Endothelial cell of umbilical vein (primary cell): Measurements from ENCODE around the gene LPP. TPM values are rescaled to one million over a fixed set of nuclear protein-coding genes. Genes with fewer than 3 reads are reported as not detected.

Source experiments
- BruUV-seq: library from RNA; stranded (reverse); fragments of 400-500 nt; replicated peaks from 2 replicates; lab custom pipeline; 2021; lab: Mats Ljungman, UMichigan
- CTCF ChIA-PET: fragments of 300-600, 350-600 bp; sonication (Branson Sonifier 250); formaldehyde crosslinking; loops from one replicate; lab custom pipeline; 2021; ENCODE audit warnings: antibody characterized with exemption, inconsistent platforms; lab: Charles Lee
- POLR2A ChIA-PET: fragments of 300-600, 350-600 bp; sonication (Branson Sonifier 250); formaldehyde crosslinking; loops from one replicate; lab custom pipeline; 2021; ENCODE audit warnings: antibody characterized with exemption, inconsistent platforms; lab: Charles Lee
- DNase-seq: peaks from one replicate; pipeline ENCODE4 v3.0.0-alpha.2; 2011; ENCODE audit warnings: low read depth, low spot score
- FAIRE-seq: peaks from 2 replicates; lab custom pipeline; 2011; peaks lifted over from hg19 to GRCh38; lab: Jason Lieb, UNC
- H2AFZ ChIP-seq: 2 replicates; pipeline ENCODE4 v1.6.0; 2012; ENCODE audit warnings: low read depth, low read length, control low read depth, inconsistent platforms
- H3K27ac ChIP-seq: 2 replicates; pipeline ENCODE4 v1.5.1; 2011; ENCODE audit warnings: low read depth, mild to moderate bottlenecking, control low read depth, low read length, moderate library complexity; ENCODE audit not compliant: insufficient read depth
- H3K27me3 ChIP-seq, 2 experiments: 2 replicates each; pipeline versions ENCODE4 v1.6.0 to v1.6.1; 2011; ENCODE audit warnings: low read length in 2 of 2, mixed read lengths in 1 of 2; ENCODE audit not compliant: control insufficient read depth in 2 of 2, insufficient read depth in 2 of 2
- H3K36me3 ChIP-seq, 2 experiments: 2 replicates in 1 of 2; 3 replicates in 1 of 2; pipeline ENCODE4 v1.5.1; 2011; ENCODE audit warnings: low read length in 2 of 2, mild to moderate bottlenecking in 1 of 2, moderate library complexity in 1 of 2; ENCODE audit not compliant: control insufficient read depth in 2 of 2, insufficient read depth in 2 of 2; ENCODE audit errors: extremely low read depth in 1 of 2
- H3K4me1 ChIP-seq: 3 replicates; pipeline ENCODE4 v1.5.1; 2011; ENCODE audit warnings: mild to moderate bottlenecking, low read length; ENCODE audit not compliant: control insufficient read depth, insufficient read depth; ENCODE audit errors: extremely low read depth
- H3K4me2 ChIP-seq: 2 replicates; pipeline ENCODE4 v1.6.1; 2011; ENCODE audit warnings: low read length, control low read depth, mixed read lengths; ENCODE audit not compliant: insufficient read depth
- H3K4me3 ChIP-seq, 3 experiments: fragments of 200-600 bp in 1 of 3; sonication (generic), shearing (Covaris generic) in 1 of 3; replicated peaks in 1 of 3; 2 replicates each; pipeline ENCODE4 v1.5.1; 2011 to 2016; ENCODE audit warnings: control low read depth in 3 of 3, low read length in 3 of 3, mild to moderate bottlenecking in 2 of 3, inconsistent platforms in 1 of 3, low read depth in 1 of 3, moderate library complexity in 1 of 3; ENCODE audit not compliant: insufficient read depth in 1 of 3
- H3K79me2 ChIP-seq: 2 replicates; pipeline ENCODE4 v1.6.0; 2012; ENCODE audit warnings: low read length, inconsistent platforms; ENCODE audit not compliant: control insufficient read depth, insufficient read depth
- H3K9ac ChIP-seq: replicated peaks from 2 replicates; pipeline ENCODE3; 2011; ENCODE audit warnings: low read length, control low read depth; ENCODE audit not compliant: insufficient read depth; ENCODE audit errors: extremely low read depth
- H3K9me1 ChIP-seq: replicated peaks from 3 replicates; pipeline ENCODE4 v1.6.0; 2011; ENCODE audit warnings: mild to moderate bottlenecking, low read length; ENCODE audit not compliant: control insufficient read depth, insufficient read depth; ENCODE audit errors: extremely low read depth
- H3K9me3 ChIP-seq: replicated peaks from 2 replicates; pipeline ENCODE4 v1.5.1; 2012; ENCODE audit warnings: low read length, inconsistent platforms; ENCODE audit not compliant: control insufficient read depth, insufficient read depth
- H4K20me1 ChIP-seq: replicated peaks from 2 replicates; pipeline ENCODE3; 2011; ENCODE audit warnings: mild to moderate bottlenecking, low read length; ENCODE audit not compliant: control insufficient read depth, insufficient read depth; ENCODE audit errors: extremely low read depth
- CTCF ChIP-seq, 2 donors: IDR thresholded peaks; 1 replicate in 1 of 2; 2 replicates in 1 of 2; pipeline ENCODE4 v1.5.1; 2011; ENCODE audit warnings: low read length in 2 of 2, mild to moderate bottlenecking in 2 of 2, moderate library complexity in 2 of 2, control low read depth in 1 of 2, inconsistent platforms in 1 of 2, low read depth in 1 of 2; ENCODE audit not compliant: insufficient read depth in 1 of 2; ENCODE audit errors: extremely low read depth in 1 of 2
- EZH2 ChIP-seq: IDR thresholded peaks from 2 replicates; pipeline ENCODE4 v1.6.1; 2012; ENCODE audit warnings: borderline replicate concordance, low read depth, mild to moderate bottlenecking, moderate library complexity, low read length, inconsistent platforms; ENCODE audit not compliant: severe bottlenecking
- FOS ChIP-seq: IDR thresholded peaks from 2 replicates; pipeline ENCODE4 v1.6.1; 2011; ENCODE audit warnings: mild to moderate bottlenecking, low read length, moderate library complexity, borderline replicate concordance; ENCODE audit not compliant: insufficient read depth
- GATA2 ChIP-seq: IDR thresholded peaks from 2 replicates; pipeline ENCODE4 v1.7.0; 2011; ENCODE audit warnings: low read depth, mild to moderate bottlenecking, moderate library complexity, mixed read lengths, low read length; ENCODE audit not compliant: insufficient read length, insufficient read depth
- JUN ChIP-seq: IDR thresholded peaks from 2 replicates; pipeline ENCODE4 v1.6.1; 2011; ENCODE audit warnings: borderline replicate concordance, low read depth; ENCODE audit not compliant: insufficient read length, insufficient read depth
- MAX ChIP-seq: IDR thresholded peaks from 2 replicates; pipeline ENCODE4 v1.6.1; 2011; ENCODE audit not compliant: insufficient read depth, insufficient read length
- MYC ChIP-seq: IDR thresholded peaks from one replicate; pipeline ENCODE4 v1.6.1; 2011; ENCODE audit warnings: mild to moderate bottlenecking, low read depth, low read length
- POLR2A ChIP-seq: IDR thresholded peaks from 2 replicates; pipeline ENCODE4 v1.6.1; 2012; ENCODE audit warnings: low read depth, mild to moderate bottlenecking, control low read depth, low read length
- POLR2AphosphoS5 ChIP-seq: IDR thresholded peaks from 2 replicates; pipeline ENCODE4 v1.6.1; 2012; ENCODE audit warnings: low read depth, mild to moderate bottlenecking, control low read depth, low read length, moderate library complexity; ENCODE audit not compliant: insufficient read depth
- dilution Hi-C: fragments of 300-500 bp; cut with MboI; formaldehyde crosslinking; loops from one replicate; pipeline ENCODE4 v1.15.0; 2019; ENCODE audit warnings: low sequenced_read_pairs; ENCODE audit not compliant: extremely low pct_ligation_motif_present
- intact Hi-C: fragments of 100-400 bp; cut with micrococcal nuclease; formaldehyde crosslinking; loops from one replicate; pipeline ENCODE4 v1.10.0; 2022
- polyA plus RNA-seq, 4 experiments: library from polyadenylated mRNA; depleted of rRNA in 3 of 4; stranded (reverse) in 3 of 4; unstranded in 1 of 4; fragments of >200 nt; gene quantifications; 2 replicates each; pipeline versions ENCODE4 v1.2.1 to v1.2.3, GENCODE V29; 2011 to 2012; ENCODE audit warnings: missing spikeins in 1 of 4
- total RNA-seq: library from RNA; stranded (reverse); gene quantifications from 2 replicates; pipeline ENCODE4 v1.2.3, GENCODE V29; 2021

LPP gene
- total and polyA plus RNA-seq, 2 donors (not counting 3 experiments of a cell fraction or from before 2014, with no cell fraction given) = 16.9 to 153 TPM

- intact Hi-C loops (no loop called here), dilution Hi-C loops (no loop called here)
- no peaks in the 10 kb centered on the region for H4K20me1 ChIP-seq
- H3K4me2 ChIP-seq = no peak overlapping the region
- no peak overlapping the region for H2AFZ ChIP-seq
- H3K9me1 ChIP-seq = no peaks in the 10 kb centered on the region
- no peaks in the 10 kb centered on the region for H3K36me3 ChIP-seq
- H3K79me2 ChIP-seq = no peaks in the 10 kb centered on the region
- TF ChIP-seq POLR2AphosphoS5 (no peak), MYC (no peak), EZH2 (no peak), FOS (no peak), POLR2A (no peak), MAX (no peak)
- DNase-seq (no peak), FAIRE-seq (no peak)
- H3K4me3 ChIP-seq = no peak overlapping the region
- BruUV-seq = no TSS peak
- H3K9ac ChIP-seq = no peak overlapping the region
- H3K4me1 ChIP-seq = no peaks in the 10 kb centered on the region
- ChIA-PET CTCF (no interaction called here), POLR2A (no interaction called here)
- H3K9me3 ChIP-seq = no peaks in the 10 kb centered on the region
- no peaks in the 10 kb centered on the region for H3K27me3 ChIP-seq
- no peak overlapping the region for H3K27ac ChIP-seq
These were observed 413.7 kb downstream of the LPP start for GRCh38 chr3:188567478-188568195.

- no peak overlapping the region for H3K27ac ChIP-seq
- H2AFZ ChIP-seq = no peak overlapping the region
- H3K27me3 ChIP-seq = no peaks in the 10 kb centered on the region
- intact Hi-C loops = no loop called here
- ChIA-PET CTCF (no interaction called here), POLR2A (no interaction called here)
- H3K79me2 ChIP-seq = no peaks in the 10 kb centered on the region
- TF ChIP-seq EZH2 (no peak), MYC (no peak), CTCF (IDR thresholded peaks at IDR 0.05; ENCODE audit: extremely low read depth in 1 of 2, insufficient read depth in 1 of 2, low read depth in 1 of 2, low read length in 2 of 2) (no peak), MAX (no peak), POLR2AphosphoS5 (no peak), FOS (no peak), GATA2 (no peak), JUN (no peak), POLR2A (no peak)
- dilution Hi-C loops = no loop called here
- no peak overlapping the region for H3K9ac ChIP-seq
- H3K9me1 ChIP-seq = no peaks in the 10 kb centered on the region
- BruUV-seq = no TSS peak
- DNase-seq (no peak), FAIRE-seq (no peak)
- H3K4me2 ChIP-seq = no peak overlapping the region
- no peaks in the 10 kb centered on the region for H3K9me3 ChIP-seq
- no peak overlapping the region for H3K4me3 ChIP-seq
- no peaks in the 10 kb centered on the region for H3K4me1 ChIP-seq
- no peaks in the 10 kb centered on the region for H4K20me1 ChIP-seq
- H3K36me3 ChIP-seq = no peaks in the 10 kb centered on the region
These were observed 414.8 kb downstream of the LPP start for GRCh38 chr3:188568736-188569135.
